ENCODE results near the gene LY86.

GRCh38 chr6:6582131-6582530 is 6.4 kb upstream of the LY86 start:
- TF ChIP-seq NR2C1 (IDR thresholded peaks at IDR 0.05) (no peak), NR2C1 (tag; IDR thresholded peaks at IDR 0.05) (no peak), BRCA1 (IDR thresholded peaks at IDR 0.05) (no peak), BRCA1 (CRISPR knock-in tag; IDR thresholded peaks at IDR 0.05) (no peak), TAF7 (tag; IDR thresholded peaks at IDR 0.05) (no peak), NEUROD1 (IDR thresholded peaks at IDR 0.05; ENCODE audit: borderline replicate concordance, low read depth, low read length, partially characterized antibody) (no peak), SP1 (CRISPR knock-in tag; IDR thresholded peaks at IDR 0.05) (no peak), TAF1 (IDR thresholded peaks at IDR 0.05; ENCODE audit: control insufficient read depth, extremely low read depth, insufficient read depth, low read length, severe bottlenecking) (no peak), KDM1A (IDR thresholded peaks at IDR 0.05) (no peak), EZH2 (IDR thresholded peaks at IDR 0.05; ENCODE audit: borderline replicate concordance, low read depth, low read length) (no peak), ZNF175 (CRISPR knock-in tag; IDR thresholded peaks at IDR 0.05; ENCODE audit: low read depth) (no peak), SMAD3 (CRISPR knock-in tag; conservative IDR thresholded peaks at IDR 0.05) (no peak), TEAD2 (tag; IDR thresholded peaks at IDR 0.05) (no peak), TGIF2 (CRISPR knock-in tag; IDR thresholded peaks at IDR 0.05) (no peak), YY1 (IDR thresholded peaks at IDR 0.05; ENCODE audit: borderline replicate concordance in 1 of 3, control insufficient read depth in 1 of 3, extremely low read depth in 1 of 3, insufficient read depth in 3 of 3, insufficient read length in 1 of 3, insufficient replicate concordance in 2 of 3, low read depth in 1 of 3, low read length in 2 of 3) (no peak)
